Measurements from ENCODE around the gene RALGDS. TPM values are rescaled to one million over a fixed set of nuclear protein-coding genes. Genes with fewer than 3 reads are reported as not detected.

The RALGDS gene
- total RNA-seq, 1 donor, result 13.8 TPM

DNA sequence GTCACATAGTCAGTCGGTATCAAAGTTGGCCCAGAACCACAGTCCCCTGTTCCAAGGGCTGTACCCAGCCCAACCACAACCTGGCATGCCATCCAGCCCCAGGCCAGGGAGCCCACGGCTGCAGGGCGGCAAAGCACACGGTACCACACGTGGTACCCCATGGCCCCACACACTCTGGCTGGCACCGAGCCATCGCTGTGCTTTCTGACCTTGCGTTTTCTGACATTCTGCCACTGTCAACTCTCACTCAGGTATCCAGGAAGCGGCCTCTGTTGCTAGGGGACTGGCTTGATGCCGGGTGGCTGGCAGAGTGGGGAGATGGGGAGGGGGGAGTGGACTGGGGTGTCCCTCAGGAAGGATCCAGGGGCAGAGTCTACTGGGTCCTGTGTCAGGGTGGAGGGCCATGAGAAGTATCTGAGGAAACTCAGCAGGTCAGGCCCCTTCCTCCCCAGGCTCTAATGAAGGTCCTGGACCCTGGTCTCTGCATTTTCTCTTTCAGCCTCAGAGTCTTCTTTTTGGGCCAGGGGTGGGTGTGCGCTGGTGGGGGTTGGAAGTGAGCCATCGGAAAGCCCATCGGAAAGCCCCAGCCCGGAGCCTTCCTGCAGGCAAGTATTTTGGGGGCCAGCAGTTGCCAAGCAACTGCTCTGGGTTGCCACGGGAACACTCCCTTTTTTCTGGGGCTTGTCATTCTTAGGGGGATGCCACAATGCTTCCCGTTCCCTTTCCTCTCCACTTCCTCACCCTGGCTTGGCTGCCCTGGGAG lies 21.0 kb upstream of the RALGDS start:
- no peak overlapping the region for H3K4me3 ChIP-seq (ENCODE audit: low read depth, low read length)
- DNase-seq (ENCODE audit: low read depth), result no peak
- TF ChIP-seq, protein P1, sequence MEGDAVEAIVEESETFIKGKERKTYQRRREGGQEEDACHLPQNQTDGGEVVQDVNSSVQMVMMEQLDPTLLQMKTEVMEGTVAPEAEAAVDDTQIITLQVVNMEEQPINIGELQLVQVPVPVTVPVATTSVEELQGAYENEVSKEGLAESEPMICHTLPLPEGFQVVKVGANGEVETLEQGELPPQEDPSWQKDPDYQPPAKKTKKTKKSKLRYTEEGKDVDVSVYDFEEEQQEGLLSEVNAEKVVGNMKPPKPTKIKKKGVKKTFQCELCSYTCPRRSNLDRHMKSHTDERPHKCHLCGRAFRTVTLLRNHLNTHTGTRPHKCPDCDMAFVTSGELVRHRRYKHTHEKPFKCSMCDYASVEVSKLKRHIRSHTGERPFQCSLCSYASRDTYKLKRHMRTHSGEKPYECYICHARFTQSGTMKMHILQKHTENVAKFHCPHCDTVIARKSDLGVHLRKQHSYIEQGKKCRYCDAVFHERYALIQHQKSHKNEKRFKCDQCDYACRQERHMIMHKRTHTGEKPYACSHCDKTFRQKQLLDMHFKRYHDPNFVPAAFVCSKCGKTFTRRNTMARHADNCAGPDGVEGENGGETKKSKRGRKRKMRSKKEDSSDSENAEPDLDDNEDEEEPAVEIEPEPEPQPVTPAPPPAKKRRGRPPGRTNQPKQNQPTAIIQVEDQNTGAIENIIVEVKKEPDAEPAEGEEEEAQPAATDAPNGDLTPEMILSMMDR (IDR thresholded peaks at IDR 0.05; ENCODE audit: insufficient read depth, low read depth, low read length), result no peak

DNA sequence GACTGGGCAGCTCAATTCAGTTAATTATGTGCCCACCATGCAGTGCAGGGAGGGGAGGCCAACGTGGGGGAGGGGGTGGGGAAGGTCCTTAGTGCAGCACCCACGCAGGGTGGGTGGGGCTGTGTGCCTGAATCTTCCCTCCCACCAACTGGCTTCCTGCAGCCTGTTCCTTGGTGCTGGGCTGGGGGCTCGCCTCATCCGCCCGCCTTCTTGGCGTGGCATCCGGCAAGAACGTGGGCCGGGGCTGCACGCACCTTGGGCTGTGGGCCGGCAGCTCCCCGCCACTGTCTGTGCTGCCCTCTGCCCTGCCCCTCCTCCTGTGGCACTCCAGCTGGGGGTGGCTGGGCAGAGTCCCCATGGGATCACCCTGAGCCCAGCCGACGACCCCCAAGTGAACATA lies 19.6 kb upstream of the RALGDS start:
- TF ChIP-seq, protein P1 (IDR thresholded peaks at IDR 0.05; ENCODE audit: insufficient read depth, low read depth, low read length), result no peak
- DNase-seq (ENCODE audit: low read depth), result no peak
- H3K4me3 ChIP-seq (ENCODE audit: low read depth, low read length), result no peak overlapping the region

DNA sequence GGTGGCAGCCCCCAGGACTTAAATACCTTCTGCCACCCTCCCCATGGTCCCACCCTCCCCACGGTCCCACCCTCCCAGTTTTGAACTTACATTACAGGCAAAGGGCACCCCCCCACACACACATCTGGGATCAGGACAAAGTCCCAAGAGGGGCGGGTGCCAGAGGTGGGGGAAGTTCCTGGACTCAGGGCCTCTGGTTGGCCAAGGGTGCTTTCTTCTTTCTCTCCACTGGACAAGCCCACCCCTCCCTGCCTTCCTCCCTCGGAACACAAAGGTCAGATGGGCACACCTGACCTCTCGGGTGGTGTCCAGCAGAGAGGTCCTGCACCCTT lies 19.1 kb upstream of the RALGDS start:
- no peak overlapping the region for H3K4me3 ChIP-seq (ENCODE audit: low read depth, low read length)
- DNase-seq (ENCODE audit: low read depth), result no peak
- TF ChIP-seq, protein P1 (IDR thresholded peaks at IDR 0.05; ENCODE audit: insufficient read depth, low read depth, low read length), result no peak

DNA sequence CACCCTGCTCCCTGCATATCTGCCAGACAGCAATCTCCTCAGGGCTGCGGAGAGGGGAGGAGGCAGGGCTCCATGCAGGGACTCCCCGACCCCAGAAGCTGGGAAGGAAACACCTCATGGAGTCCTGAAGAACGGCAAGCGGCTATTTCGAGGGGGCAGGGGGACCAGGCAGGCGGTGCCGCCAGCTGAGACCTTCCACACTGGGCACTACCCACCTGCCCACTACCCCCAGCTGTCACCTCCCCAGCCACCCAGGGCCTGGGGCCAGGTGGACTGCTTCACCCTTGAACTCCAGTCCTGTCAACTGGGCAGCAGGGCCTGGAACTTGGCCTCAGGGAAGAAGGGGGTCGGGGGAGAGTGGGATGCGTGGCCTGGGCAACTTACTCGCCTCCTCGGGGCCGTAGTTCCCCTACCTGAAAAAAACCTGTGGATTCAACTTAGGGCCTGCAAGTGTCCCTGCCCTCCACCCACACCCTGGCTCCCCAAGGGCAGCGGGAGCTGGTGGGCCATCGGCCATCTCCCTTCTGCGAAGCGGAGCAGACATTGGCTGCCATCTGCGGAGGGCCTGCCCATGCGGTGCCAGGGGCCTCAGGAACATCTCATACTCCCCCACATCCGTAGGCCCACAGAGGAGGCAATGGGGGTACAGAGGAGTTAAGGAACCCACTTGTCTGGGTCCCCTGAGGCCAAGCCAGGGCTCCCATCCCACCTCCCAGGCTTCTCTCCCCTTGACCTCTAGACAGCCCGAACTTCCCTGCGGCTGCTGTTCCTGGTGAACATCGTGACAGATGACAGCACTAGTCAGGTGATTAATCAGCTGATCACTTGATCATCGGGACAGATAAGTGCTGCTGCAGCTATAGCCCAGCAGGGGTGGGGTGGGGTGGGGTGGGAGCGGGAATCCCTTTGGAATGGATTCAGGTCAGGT lies 18.5 kb upstream of the RALGDS start:
- TF ChIP-seq, protein P1 (IDR thresholded peaks at IDR 0.05; ENCODE audit: insufficient read depth, low read depth, low read length), result no peak
- no peak overlapping the region for H3K4me3 ChIP-seq (ENCODE audit: low read depth, low read length)
- no peak for DNase-seq (ENCODE audit: low read depth)

- DNase-seq (ENCODE audit: low read depth), result no peak
- TF ChIP-seq, protein P1 (IDR thresholded peaks at IDR 0.05; ENCODE audit: insufficient read depth, low read depth, low read length), result no peak
- H3K4me3 ChIP-seq (ENCODE audit: low read depth, low read length), result no peak overlapping the region
Observed at GRCh38 chr9:133137451-133138231, 16.6 kb upstream of the RALGDS start.

DNA sequence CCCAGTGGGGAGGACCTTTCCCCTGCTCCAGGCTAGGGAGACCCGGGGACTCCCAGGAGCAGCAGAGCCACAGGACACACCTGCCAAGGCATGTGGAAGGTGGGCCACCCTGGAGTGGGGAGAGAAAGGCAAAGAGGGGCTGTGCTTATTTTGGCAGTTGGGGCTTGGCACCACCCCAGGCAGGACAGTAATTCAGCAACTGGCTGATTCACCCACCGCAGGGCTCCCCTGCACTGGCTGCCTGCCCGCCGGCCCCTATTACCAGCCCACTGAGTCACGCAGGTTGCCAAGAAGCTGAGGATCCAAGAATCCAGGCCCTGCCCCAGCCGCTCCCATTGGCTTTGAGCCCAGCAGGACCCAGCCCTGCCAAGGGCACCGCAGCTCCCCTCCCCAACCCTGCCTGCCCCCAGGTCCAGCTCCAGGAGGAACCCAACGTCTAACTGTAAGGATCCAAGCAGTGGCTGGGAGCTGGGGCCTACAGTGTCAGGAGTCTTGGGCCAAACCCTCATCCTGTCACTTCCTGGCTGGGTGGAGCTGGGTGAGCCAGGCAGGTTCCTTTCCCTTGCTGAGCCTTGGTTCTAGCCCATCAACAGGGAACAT lies 14.2 kb upstream of the RALGDS start:
- no peak overlapping the region for H3K4me3 ChIP-seq (ENCODE audit: low read depth, low read length)
- peak; percentile 81 for DNase-seq (ENCODE audit: low read depth)
- TF ChIP-seq, protein P1 (IDR thresholded peaks at IDR 0.05; ENCODE audit: insufficient read depth, low read depth, low read length), result no peak
